GM19397 (cell line): ENCODE results near the gene TGFBR1.
A peak's percentile ranks its signal among the peaks of the same experiment; 100 is the strongest.
"Not testable (repeated sequence)": the region's sequence is repeated elsewhere in the genome, so short reads cannot be mapped to it uniquely, and the experiment has no call there.

ENCODE experiments used
- ATAC-seq: cut with Tn5 transposase; IDR thresholded peaks from one replicate; pipeline ENCODE4 v1.9.1; 2021; ENCODE audit warnings: mild to moderate bottlenecking, moderate library complexity; ENCODE audit not compliant: unreplicated experiment

The TGFBR1 gene

GRCh38 chr9:99075246-99075912 is 29.5 kb upstream of the TGFBR1 start:
- no peak for ATAC-seq

GRCh38 chr9:99076030-99076429 is 28.9 kb upstream of the TGFBR1 start:
- no peak for ATAC-seq

DNA sequence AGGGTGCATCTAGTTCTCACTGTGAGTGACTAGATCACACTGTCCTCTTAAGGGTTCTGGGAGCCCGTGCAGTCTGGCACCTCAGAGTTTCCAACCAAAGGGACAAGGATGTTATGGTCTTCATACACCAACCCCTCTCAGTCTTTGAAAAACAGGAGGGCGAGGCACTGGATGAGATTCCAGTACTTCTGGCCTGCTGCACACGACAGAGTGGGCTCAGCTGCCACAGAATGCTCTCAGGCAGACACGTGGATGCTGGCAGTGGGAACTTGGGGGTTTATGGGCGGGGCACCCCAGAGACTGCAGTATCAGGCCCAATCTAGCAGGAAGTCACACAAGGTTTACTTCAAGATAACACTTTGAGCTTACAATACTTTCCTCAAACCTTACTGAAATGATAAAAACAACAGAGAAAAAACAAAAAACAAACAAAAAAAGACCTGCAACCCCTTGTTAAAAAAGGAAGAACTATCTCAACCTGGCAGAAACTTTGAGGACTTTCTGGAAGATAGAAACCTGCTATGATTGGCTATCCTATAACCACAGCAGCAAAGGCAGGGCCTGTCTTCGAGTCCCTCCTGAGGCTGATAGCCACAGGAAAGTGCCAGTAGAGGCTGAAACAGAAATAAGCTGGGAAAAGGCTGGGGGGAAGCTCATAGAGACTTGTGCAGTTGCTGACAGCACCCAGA is 28.3 kb upstream of the TGFBR1 start:
- ATAC-seq: peak; percentile 58

DNA sequence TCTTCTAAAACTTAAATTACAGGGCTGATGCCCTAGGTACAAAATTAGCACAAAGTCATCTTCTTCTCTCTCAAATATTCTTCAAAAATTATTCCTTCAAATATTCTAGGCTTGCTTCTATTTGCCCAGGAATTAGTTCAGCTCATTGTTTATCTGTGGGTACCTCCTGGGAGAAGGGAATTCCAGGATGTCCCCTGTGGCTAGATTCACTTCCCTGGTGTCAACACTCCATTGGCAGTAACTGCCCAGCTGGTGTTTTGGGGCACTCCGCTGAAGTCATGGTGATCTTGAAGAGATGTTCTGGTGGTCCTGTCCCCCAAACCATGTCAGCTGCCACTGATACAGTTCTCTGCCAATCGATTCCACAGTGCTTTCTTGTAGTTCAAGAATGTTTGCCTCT is 26.2 kb upstream of the TGFBR1 start:
- no peak for ATAC-seq

GRCh38 chr9:99079542-99079941 is 25.4 kb upstream of the TGFBR1 start:
- no peak for ATAC-seq

- no peak for ATAC-seq
These were observed 21.9 kb upstream of the TGFBR1 start for GRCh38 chr9:99083051-99083450.

- ATAC-seq: no peak
These were observed 18.7 kb upstream of the TGFBR1 start for GRCh38 chr9:99085949-99086948.

DNA sequence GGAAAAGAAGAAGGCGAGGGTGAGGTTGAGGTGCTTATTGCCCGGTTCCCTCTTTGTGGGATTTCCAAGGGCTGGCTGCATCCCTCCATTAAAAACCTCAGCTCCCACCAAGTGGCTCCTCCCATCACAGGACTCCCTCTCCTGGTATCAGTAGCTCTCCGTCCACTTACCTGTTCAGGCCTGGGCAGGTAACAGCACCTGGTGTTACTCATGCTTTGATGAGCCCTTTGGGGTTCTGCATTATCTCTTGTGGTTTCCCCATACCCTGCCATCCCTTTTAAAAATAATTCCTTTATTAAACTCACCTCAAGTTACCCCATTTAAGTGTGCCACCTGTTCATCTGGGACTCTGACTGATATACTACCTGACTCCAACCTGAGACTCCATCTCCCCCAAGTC is 17.5 kb upstream of the TGFBR1 start:
- no peak for ATAC-seq

DNA sequence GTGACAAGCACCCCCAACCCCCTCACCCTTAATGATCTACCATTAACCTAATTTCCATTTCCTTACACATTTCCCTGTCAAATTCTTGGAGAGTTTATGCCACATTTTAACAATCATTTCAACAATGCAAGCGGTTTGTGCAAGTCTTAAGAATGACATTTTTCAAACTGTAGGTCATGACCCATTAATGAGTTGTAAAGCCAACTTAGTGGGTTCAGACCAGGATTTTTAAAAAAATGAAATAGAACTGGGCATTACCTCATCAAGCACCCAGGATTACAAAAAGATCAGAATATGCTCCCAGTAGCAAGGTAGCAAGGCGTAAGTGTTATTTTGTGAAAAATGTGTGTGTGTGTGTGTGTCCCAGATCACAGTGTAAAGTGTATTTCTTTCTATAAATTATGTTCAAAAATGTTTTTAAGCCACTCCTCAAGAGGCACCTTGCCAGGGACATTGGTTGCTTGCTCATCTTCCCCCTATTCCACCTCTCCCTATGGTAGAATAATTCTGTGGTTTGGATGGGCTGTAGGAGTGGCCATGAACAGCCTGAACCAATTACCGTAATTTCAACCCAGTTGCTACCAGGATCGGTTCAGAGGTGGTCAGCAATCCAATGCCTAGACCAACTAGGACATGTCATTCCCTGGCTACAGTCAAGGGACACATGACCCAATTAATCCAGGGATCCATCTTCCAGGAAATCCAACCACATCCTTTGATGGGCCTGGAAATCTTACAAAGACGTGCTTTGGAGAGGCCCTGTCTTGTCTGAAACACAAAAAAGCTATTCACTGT is 14.4 kb upstream of the TGFBR1 start:
- no peak for ATAC-seq

DNA sequence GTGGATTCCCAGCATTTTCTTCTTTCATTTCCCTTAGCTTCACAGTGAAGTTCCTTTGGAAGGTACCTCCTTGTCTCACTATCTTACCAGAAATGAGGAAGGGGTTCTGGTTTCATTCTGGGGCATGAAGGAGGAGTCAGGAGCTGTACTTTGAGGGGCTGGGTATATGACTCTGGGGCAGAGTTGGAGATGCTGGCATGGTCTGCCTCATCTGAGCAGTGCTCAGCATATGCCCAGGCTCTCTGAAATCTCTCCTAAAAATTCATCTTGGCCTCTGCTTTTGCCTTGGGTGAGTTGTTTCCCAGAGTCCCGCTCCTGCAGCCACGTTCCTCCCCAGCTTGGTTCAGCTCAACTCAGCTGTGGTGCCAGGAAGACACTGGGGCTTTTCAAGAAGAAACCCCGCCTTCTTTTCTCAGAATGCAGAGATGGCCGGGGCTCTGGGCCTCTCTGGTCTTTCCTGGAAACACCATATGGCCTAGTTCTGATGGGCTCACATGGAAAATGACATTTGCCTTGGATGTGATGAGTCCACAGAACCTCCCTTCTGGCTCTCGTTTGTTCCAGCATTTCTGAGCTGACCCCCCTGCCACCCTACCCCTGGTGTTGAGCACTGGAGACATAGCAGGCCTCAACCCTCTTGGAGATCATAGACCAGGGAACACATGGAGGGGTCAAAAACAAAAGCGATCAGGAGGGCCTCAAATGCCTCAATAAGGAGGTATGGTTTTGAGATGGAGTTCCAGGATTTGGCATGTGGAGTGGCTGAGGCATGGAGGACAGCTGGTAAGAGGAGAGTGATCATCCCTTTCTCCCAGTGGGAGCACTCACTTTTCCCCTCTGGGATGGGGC is 12.0 kb upstream of the TGFBR1 start:
- ATAC-seq: no peak

GRCh38 chr9:99093492-99093791 is 11.5 kb upstream of the TGFBR1 start:
- no peak for ATAC-seq

- no peak for ATAC-seq
These were observed 9.3 kb upstream of the TGFBR1 start for GRCh38 chr9:99095565-99095964.

- no peak for ATAC-seq
These were observed 8.5 kb upstream of the TGFBR1 start for GRCh38 chr9:99096409-99096808.

DNA sequence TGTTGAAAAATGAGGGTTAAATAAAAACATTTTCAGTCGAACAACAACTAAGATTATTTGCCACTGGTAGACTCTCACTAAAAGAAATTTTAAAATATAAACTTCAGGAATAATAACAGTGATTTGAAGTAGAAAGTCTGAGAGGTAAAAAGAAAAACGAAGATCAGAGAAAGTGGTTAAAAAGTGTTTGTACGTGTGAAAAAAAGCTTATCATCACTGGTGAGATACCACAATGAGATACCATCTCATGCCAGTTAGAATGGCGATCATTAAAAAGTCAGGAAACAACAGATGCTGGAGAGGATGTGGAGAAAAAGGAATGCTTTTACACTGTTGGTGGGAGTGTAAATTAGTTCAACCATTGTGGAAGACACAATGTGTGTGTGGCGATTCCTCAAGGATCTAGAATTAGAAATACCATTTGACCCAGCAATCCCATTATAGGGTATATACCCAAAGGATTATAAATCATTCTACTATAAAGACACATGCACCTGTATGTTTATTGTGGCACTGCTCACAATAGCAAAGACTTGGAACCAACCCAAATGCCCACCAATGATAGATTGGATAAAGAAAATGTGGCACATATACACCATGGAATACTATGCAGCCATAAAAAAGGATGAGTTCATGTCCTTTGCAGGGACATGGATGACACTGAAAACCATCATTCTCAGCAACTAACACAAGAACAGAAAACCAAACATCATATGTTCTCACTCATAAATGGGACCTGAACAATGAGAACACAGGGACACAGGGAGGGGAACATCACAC is 4.9 kb upstream of the TGFBR1 start:
- not testable (repeated sequence) for ATAC-seq

DNA sequence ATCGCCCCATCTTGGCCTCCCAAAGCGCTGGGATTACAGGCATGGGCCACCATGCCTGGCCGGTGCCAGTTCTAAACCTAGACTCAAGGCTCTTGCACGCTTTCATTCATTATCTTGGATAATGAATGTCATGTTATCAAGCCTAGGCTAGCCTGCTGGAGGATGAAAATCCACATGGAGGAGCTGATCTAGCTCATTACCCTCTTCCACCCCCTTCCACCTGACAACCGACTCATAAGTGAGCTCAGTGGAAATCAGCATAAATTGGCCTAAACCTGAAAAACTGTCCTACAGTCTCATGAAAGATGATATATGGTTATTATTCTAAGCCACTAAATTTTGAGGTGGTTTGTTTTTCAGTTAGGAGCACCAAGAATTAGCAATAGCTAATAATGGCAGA is 3.6 kb upstream of the TGFBR1 start:
- ATAC-seq: no peak

DNA sequence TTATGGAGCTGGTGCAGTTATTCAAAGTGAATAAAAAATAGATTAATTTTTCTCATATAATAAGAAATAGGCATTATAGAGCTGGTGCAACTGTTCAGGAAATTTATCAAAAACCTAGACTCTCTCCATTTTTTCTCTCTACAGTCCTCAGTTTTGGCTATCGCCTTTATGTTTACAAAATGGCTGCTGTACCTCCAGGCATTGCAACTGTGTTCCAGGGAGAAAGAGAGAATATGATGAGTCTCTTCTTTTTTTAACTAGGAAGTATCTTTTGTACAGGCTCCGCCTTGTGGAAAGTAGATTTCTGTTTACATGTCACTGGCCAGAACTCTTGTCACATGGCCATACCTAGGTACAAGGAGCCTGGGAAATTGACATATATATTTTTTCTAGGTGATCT is 3.1 kb upstream of the TGFBR1 start:
- ATAC-seq: no peak

DNA sequence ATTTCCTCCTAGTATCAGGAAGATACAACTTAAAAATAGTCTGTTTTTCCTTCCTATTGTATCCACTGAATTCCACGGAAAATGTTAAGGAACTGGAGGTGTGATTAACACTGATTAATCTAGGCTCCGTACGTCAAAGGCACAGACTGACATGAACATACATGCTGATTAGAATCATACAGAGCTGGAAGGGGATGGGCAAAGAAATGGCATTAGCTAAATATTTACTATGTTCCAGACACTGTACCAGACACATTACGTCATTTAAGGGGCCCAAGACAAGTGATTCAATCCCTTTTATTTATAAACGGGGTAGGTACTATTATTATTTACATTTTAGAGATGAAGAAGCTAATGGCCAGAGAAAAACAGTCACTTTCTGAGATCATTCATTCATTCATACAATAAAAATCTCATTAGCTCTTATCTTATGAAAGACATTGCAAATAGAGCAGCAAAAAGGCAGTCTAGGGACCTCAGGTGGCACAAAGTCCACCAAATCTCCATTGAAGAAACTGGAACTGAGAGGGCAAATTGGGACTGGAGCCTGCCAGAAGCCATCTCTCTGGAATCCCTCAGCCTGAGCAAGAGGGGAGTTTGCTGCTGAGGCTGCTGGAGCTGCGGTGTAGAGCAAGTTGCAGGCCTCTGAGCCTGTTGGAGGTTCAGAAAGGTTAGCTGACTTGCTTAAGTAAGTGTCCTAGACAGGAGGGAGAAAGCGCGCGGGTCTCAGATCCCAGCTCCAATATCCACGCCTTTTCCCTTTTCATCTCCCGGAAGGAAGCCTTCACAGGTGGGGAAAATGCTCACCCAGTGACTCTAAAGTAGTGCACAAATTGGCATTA is 1.6 kb upstream of the TGFBR1 start:
- no peak for ATAC-seq

DNA sequence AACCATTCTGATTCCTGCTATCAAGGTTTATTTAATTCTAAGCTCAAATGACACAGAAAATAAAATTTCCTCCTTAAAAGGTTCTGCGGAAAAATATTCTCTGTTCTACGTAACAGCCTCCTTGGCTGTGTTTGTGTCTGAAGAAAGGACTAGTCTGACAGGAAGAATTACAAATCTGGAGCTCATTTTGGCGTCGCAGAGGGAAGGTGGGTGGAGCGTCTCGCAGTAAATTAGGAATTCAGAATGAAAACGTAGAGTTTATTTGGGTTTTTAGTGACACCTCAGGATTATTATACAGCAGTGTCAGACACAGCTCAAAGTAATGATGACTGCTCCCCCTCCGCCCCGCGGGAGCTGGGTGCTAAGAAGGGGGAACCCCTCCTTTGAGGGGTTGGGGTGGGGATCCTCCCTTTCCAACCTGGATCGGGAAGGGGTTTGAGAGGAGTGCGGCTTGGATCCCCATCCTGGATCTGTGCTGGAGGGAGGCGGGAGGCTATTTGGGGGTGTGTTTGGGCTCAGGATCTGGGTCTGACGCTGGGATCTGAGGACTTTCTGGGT is 933 bp upstream of the TGFBR1 start:
- no peak for ATAC-seq
